GM21447 (cell line): ENCODE data around the gene CLIP4.
"Not testable (repeated sequence)": the region's sequence is repeated elsewhere in the genome, so short reads cannot be mapped to it uniquely, and the experiment has no call there.

Source experiments
- ATAC-seq: cut with Tn5 transposase; IDR thresholded peaks from one replicate; pipeline ENCODE4 v1.9.1; 2021; ENCODE audit not compliant: unreplicated experiment

CLIP4 gene, protein sequence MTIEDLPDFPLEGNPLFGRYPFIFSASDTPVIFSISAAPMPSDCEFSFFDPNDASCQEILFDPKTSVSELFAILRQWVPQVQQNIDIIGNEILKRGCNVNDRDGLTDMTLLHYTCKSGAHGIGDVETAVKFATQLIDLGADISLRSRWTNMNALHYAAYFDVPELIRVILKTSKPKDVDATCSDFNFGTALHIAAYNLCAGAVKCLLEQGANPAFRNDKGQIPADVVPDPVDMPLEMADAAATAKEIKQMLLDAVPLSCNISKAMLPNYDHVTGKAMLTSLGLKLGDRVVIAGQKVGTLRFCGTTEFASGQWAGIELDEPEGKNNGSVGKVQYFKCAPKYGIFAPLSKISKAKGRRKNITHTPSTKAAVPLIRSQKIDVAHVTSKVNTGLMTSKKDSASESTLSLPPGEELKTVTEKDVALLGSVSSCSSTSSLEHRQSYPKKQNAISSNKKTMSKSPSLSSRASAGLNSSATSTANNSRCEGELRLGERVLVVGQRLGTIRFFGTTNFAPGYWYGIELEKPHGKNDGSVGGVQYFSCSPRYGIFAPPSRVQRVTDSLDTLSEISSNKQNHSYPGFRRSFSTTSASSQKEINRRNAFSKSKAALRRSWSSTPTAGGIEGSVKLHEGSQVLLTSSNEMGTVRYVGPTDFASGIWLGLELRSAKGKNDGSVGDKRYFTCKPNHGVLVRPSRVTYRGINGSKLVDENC

DNA sequence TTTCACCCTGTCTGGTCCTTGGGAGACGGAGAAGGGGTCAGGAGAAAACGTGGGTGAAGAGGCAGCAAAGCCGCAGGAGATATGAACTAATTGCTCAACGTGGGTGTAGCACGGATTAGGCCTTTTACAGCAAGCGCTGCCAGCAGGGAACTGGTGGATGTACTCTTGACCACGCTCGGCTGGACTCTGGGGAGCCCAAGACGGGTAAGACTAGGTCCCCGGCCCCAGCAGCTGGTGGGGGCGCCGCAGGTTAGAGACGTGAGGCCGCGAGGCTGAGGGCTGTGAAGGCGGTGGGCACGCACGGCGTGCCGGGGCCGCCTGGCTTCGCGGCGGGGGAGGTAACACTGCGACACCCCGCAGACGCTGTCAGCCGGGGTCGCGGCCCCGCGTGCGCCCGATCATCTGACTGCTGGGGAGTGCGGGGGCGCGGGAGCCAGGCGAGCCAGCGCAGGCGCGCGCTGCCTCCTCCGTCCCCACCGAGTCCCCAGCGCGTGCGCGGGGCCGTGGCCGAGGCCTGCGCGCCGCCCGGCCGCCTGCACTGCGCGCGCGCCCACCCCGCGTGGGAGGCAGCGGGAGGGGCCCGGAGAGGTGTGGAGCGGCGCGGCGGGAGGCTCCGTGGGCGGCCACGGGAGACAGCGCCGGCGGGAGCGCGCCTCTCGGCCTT is at the start of gene CLIP4:
Gene CLIP4 (plus strand): TSS at position 470 of the 664 bp plus-strand sequence. CDS start 5,974 bp downstream, outside the sequence.
- peak; percentile 33 for ATAC-seq

DNA sequence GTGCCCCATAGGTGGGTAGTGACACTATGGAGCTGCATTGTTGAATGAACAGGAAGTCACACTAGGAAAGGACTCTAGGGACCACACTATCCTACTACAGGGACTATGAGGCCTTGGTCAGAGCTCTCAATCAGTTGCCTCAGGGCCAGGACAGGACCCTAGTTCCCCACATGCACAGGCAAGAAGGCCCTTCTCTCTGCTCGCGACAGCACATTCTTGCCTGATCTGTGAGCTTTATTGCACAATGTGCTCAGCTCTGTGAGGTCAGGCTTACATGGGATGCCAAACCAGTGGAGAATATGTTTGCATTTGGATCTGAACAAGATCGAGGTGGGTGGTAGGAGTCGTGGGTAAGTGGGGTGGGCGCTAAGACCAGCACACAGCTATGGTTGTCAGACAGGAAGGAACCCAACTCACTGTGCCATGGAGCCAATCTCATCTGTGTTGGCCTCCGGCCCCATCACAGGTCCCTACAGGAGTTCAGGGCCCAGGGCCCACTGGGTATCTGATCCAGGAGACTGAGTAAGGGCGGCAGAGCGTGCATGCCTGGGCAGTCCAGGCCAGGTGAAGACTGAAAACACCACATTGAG is 48.8 kb upstream of the CLIP4 start:
- no peak for ATAC-seq

DNA sequence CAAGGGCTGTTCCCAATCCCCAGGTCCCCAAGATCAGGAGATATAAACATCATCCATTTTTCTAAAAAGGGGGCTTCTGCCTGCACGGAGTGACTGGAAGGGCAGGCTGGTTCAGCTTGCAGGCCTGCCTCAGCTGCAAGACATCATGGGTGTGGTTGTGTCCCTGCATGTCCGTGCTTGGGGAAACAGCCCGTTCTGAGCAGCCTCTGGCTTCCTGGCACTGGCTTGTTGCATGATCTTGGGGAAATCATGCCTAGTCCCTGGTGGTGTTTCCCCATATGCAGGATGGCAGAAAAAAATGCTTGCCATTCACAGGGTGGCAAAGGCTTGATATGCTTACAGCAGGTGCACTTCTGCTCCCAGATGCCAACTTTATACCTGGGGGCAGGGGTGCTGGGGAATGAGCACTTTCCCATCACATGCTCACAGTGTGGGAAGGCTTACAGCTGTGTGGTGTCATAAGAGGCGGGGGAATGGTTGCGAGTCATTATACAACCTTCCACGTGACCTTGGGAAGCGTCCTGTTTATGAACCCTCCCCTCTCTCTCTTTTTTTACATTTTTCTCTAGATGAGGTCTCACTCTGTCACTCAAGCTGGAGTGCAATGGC is 48.1 kb upstream of the CLIP4 start:
- ATAC-seq, result no peak

DNA sequence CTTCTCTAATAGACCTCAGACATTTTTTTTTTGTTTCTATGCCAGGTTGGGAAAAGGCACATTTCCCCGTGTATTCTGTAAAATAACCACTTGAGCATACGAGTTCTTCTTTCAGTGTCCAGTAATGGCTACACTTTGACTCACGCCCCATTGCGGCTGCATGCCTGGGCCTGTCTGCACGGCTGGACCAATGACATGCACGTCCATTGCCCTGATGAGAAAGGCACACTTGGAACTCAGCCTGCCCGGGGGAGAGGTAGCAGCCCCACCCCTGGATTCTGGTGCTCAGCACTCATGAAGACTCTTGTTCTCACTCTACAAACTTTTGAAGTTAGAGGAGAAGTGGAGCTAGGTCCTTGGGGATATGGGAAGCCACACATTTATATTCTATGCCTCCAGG is 46.7 kb upstream of the CLIP4 start:
- no peak for ATAC-seq

DNA sequence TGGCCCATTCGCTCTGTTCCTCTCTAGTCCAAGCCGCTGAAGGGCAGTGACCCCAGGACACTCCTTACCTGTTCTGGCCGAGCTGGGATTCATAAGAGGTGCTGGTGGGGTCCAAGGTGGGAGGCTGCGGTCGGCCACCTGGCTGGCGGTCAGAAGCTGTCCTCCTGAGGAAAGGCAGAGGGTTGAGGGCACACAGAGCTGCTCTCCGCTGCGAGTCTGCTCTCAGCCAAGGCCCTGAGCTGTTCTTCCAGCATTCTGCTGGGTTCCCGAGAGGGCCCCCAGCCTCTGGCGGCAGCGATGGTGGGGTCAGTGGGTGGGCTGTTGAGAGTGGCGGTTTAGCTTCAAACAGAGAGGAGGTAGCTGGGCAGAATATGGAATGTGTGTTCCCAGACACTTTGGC is 44.7 kb upstream of the CLIP4 start:
- ATAC-seq, result no peak

DNA sequence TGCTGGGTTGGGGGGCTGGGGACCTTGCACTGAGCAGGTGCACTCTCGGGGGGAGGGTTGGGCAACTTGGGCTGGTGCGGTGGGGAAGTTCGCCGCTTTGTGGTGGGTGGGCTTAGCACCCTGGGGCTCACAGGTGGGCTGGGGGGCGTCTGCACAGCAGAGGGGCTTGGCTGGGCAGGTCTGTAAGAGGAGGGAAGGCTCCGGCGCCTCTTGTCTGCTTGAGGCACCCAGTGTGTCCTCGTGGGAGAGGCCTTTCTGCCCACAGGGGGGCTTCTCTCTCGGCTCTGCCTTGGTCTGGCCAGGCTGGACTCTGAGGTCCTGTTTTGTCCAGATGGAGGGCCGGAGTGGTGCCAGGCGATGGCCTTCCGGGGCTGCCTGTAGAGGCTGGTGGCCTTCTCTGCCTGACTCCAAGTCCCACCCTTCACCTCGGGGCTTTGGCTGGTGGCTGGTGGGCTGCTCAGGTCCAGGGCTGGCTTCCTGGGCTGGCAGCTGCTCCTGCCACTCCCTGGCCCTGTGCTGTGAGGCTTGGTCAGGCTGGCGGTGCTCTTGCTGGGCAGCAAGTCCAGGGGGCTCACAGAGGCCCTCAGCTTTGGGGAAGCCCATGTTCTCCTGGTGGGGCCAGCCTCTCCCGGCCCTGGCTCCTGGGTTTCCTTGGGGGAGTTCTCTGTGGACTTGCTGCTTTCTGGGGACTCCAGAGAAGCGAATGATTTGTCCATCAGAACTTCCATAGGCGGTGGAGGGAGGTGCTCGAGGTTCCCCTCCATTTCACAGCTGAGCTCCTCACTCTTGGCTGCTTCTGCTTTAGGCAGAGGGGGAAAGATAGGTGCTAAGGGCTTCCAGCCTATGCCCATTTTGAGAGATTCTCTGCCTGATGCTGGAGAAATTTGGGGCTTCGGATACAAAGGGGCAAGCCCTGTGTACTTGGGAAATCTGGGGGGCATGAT is 43.9 kb upstream of the CLIP4 start:
- ATAC-seq, result no peak

DNA sequence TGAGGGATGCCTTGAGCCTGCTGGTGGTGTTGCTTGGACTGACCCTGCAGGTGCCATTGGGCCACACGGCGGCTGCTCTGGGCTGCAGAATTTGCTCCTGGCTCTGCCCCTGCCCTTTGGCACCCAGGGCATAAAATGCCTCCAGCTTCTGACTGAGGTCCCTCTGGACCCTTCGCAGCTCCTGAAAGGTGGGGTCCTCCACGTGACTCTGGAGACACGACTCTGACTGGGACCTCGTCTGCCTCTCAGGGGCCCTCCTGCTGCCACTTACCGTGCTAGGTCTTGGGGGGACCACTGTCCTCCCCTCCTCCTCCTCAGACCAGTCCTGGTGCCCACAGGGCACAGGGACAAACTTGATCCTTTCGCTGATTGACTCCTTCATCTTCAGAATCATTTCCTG is 43.0 kb upstream of the CLIP4 start:
- ATAC-seq, result no peak

DNA sequence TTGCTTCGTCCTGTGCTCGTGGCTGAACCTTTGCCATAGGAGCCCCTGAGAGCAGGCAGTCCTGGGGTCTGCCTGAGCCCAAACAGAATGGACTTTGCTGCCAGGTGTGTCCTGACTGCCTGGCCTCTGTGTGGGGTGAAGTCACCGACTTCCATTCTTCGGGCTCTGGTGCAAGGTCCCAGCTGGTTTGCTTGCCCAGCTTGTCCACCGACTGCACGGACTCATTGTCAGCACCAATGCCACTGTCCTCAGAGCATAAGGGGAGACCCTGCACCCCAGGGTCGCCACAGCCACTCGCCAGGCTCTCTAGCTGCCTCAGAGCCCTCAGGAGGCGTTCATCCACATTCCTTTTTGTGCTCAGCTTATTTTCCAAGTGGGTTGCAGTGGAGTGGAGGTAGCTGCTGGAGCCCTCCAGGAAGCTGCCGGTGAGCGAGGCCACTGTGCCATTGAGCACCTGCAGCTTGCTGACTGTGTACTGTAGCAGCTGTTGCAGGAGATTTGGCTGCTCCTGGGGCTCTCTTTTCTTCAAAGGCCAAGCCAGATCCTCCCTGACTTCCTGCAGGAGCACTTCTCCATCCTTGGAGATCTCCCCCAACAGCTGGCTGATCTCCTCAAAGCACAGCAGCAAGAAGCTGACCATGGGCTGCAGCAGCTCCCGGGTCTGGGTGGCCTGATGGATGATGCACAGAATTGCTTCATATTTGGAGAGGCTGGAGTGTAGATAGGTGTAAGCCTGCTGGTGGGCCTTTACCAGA is 42.1 kb upstream of the CLIP4 start:
- ATAC-seq, result no peak

DNA sequence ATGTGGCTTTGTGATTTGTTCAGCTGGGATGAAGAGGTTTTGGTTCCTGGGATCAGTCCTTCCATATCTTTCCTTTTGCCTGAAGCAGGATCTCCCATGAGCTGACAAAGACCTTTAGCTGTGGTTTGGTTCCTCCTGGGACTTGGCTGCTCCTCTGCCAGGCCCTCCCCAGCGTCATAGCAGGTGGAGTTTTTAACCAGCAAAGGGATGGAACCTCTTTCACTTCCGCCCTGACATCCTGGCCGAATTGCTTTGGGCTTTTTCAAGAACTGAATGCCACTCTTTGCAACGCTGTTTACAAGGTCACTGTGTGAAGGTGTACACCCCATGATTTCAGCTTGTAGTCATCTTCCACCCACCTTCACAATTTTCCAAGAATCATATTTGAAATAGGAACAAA is 41.3 kb upstream of the CLIP4 start:
- ATAC-seq, result no peak

DNA sequence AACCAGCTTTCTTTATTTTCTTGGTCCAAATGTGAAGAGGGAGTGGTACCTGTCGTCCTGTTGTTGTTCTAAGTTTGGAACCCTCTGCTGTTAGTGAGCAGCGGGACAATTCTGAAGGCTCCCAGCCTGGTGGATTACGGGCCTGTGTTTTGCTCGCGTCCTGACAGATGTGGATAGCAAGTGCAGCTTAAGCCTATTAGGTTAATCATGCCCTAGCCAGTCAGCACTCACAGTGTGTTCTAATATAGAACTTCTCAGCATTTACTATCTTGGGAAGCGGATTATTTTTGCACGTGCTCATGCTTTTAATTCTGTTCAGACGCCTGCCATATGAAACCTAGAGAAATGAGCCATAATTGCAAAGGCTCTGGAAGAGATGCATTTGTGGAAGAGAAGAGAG is 40.8 kb upstream of the CLIP4 start, which contains the start of gene PCARE:
Gene PCARE (minus strand): TSS at position 113 of the 400 bp plus-strand sequence. CDS start 262 bp downstream, outside the sequence.
- no peak for ATAC-seq

DNA sequence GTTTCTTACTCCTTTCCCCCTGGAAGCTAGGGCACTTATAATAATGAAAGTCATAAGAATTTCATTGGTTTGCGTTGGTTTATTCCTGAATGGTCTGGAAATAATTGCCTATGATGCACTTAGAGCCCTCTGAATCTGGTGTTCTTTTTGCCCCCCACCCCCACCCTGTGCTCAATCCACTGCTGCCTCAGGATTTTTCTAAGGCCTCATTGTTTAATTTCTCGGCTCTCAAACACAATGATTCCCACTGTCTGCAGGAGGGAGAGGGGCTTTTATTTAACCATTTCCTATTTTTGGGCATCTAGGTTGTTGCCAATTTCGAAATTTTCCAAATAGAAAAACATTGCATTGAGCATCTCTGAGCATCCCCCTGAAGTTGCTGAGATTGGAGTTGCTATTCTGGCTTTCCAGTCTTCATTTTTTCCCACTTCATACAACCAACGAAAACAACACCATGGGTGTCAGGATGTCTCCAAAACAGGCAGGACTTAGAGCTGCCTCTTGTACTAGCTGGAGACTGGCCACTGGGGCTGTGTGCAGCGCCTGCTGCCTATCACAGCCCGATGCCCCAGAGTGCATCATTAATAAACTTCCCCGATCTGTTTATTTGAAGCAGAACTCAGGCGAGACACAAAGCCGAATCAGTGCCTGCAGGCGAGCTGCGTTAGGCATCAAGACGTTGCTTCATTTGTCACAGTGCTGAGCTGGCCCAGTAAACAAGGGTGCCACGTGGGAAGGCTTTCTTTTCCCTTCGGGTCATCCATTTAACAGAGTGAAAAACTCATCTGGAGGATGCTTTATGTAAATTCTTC is 39.1 kb upstream of the CLIP4 start:
- no peak for ATAC-seq

DNA sequence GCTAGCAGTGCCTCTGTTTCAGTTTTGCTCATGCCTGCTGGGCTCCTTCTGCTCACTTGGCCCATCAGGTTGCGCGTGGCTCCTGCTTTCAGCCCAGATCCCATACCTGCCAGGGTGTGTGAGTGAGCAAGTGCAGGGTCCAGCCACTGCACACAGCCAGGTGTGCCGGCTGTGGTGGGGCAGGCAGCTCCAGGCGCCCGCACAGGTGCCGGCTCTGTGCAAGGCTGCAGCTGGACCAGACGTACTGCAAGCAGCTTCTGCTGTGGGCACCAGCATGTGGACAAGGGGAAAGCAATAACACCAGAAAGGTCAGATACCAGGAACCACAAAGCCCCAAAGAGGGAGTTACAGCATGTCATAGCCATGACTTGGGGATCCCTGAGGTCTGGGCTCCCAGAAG is 35.3 kb upstream of the CLIP4 start:
- no peak for ATAC-seq

DNA sequence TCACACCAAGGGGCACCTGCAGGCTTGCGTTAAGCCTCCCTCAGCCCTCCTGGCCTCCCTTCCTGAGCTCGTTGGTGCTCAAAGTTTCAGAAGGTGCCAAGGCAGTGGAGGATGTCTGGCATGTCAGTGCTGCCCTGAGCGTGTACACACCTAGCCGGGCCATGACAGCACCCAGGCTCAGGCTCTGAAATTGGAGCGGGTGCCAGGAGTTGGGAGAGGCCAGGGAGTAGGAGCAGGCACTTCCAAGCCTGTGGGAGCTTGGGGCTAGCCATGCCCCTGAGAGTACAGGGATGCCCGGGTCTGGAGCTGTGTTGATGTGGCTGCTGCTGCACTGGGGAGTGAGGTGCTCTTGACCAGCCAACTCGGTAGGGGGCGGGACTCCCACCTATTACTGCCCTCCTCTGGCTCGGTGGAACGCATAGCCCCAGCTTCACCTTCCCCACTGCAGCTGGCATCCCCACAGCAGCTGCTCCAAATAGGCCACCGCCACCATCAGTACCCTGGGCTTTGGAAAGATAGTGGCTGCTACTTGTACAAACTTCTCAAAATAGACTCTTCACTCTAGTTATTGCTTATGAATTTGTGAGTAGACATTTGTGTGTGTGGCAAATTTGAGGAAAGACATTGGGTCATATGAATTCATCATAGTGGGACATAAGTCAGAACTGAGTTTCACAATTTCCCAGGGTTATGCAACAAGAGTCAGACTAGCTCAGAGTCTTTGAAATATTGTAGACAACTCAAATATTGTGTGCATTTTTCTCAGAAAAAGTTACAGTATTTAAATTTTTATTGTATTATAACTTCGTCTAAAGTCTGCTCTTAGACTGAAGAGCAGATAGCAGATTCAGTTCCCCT is 34.1 kb upstream of the CLIP4 start:
- ATAC-seq, result no peak

DNA sequence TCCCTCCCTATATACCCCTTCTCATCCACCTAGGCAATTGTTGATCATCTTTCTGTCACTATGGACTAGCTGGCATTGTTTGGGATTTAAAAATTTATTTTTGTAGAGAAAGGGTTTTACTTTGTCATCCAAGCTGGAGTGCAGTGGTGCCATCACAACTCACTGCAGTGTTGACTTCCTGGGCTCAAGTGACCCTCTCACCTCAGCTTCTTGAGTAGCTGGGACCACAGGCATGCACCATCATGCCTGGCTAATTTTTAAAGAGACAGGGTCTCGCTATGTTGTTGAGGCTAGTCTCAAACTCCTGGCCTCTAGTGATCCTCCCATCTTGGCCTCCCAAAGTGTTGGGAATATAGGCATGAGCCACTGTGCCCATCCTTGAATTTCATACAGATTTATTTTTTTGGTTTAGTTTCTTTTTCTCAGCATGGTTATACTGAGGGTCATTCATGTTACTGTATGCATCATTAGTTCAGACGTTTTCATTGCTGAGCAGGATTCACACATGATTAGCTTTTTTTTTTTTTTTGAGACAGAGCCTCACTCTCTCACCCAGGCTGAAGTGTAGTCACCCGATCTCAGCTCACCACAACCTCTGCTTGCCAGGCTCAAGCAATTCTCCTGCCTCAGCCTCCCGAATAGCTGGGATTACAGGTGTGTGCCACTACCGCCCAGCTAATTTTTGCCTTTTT is 32.3 kb upstream of the CLIP4 start:
- peak; percentile 64 for ATAC-seq

DNA sequence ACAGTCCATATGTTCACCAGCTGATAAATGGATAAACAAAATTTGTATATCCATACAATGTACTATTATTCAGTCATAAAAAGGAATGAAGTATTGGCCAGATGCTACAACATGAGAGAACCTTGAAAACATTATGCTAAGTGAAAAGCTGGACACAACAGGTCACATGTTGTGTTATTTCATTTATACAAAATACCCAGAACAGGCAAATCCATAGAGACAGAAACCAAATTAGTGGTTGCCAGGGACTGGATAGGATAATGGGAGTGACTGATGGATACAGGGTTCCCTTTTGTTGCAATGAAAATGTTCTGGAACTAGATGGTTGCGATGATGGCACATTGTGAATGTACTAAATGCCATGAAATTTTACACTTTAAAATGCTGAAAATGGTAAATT is 30.7 kb upstream of the CLIP4 start:
- ATAC-seq, result no peak

DNA sequence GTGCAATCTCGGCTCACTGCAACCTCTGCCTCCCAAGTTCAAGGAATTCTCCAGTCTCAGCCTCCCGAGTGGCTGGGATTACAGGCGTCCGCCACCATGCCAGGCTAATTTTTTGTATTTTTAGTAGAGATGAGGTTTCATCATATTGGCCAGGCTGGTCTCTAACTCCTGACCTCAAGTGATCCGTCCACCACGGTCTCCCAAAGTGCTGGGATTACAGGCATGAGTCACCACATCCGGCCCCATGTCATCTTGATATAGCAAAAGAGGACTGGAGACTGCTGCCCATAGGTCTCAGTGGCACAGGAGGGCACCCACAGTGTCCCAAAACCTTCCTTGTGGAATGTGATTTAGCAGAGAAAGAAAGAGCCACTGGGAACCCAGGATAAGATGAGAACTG is 24.9 kb upstream of the CLIP4 start:
- ATAC-seq, result not testable (repeated sequence)

DNA sequence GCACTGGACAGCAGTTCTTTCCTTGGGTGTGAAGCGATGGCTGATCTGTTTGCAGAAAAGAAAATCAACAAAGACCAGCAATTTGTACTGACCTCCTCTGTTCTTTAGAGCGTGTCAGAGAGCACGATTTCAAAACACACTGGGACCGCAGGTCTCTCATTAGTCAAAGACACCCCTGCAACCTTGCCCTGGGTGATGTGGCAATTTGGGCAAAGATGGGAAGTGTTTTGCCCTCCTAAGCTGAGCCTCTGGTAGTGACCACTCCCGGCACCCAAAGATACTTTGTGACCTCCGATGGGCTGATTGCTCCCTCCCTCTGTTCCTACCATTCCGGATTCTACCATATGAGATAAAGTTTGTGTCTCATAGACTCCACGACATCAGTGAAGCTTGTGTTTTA is 18.2 kb upstream of the CLIP4 start:
- ATAC-seq, result no peak
